GM12872 (cell line): ENCODE results near the gene ZFHX3.

ENCODE experiments used
- TF ChIP-seq, protein P1 (sequence below): IDR thresholded peaks from 3 replicates; pipeline ENCODE4 v1.5.1; 2011; ENCODE audit warnings: low read depth, mild to moderate bottlenecking, low read length, moderate library complexity; ENCODE audit not compliant: insufficient read depth

The ZFHX3 gene

DNA sequence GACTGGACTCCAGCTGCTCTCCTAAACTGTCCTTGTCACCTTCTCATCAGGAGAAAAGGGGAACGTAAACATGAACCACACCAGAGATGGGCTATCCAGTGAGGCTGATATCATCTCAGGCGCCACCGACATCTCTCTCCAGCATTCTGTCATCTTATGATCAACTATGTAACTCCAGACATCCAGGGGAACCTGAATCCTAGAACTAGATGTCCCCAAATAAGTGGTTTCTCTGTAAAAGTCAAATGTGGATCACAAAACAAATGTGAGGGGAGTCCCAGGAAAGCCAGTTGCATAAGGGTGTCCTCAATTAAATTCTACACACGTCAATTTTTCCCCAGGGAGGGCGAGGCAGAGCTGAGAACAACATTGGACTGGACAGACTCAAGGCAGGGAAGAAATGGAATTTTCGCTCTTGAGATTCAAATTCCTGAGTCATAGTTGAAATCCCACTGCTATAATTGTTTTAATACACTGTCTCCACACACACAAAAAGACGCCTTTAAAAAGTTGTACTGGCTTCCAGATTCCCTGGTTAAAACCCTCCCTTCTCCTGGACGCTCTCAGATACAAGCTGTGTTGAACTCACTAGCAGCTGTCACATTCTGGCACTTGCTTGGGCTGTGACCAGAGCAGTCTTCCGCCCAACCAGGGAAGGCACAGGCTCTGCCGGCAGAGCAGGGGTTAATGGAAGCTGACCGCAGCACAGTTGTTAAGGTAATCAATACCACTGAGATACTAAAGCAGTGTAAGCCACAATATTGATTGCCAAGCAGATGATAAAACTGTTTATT, 62.6 kb downstream of the ZFHX3 start:
- TF ChIP-seq, protein P1, sequence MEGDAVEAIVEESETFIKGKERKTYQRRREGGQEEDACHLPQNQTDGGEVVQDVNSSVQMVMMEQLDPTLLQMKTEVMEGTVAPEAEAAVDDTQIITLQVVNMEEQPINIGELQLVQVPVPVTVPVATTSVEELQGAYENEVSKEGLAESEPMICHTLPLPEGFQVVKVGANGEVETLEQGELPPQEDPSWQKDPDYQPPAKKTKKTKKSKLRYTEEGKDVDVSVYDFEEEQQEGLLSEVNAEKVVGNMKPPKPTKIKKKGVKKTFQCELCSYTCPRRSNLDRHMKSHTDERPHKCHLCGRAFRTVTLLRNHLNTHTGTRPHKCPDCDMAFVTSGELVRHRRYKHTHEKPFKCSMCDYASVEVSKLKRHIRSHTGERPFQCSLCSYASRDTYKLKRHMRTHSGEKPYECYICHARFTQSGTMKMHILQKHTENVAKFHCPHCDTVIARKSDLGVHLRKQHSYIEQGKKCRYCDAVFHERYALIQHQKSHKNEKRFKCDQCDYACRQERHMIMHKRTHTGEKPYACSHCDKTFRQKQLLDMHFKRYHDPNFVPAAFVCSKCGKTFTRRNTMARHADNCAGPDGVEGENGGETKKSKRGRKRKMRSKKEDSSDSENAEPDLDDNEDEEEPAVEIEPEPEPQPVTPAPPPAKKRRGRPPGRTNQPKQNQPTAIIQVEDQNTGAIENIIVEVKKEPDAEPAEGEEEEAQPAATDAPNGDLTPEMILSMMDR = no peak

DNA sequence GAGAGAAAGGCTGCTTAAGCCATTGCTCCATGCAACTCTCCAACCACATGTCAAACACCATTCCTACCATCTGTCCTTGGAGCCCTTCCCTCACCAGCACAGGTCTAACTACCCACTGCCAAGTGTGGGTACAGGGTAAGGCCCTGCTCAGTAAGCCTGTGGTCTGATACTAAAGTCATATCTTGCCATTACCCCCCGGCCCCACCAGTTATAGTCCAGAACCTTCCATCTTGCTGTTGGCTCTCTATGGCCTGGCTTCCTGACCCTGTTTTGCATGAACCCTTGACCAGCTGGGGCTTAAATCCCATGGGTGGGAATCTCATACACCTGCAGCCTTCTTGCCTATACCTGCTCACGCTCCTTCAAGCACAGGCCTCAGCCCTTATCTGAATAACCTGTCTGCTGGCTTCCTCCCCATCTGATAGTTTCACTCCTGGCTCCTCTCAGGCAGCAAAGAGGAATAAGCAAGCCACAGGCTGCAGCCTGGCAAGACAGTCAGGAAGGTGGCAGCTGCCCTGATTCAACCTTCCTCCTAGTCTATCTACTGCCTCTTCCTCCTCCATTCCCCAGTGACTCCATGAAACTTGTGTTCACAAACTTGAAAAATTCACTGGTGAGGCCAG, 64.1 kb downstream of the ZFHX3 start:
- TF ChIP-seq, protein P1 = no peak

DNA sequence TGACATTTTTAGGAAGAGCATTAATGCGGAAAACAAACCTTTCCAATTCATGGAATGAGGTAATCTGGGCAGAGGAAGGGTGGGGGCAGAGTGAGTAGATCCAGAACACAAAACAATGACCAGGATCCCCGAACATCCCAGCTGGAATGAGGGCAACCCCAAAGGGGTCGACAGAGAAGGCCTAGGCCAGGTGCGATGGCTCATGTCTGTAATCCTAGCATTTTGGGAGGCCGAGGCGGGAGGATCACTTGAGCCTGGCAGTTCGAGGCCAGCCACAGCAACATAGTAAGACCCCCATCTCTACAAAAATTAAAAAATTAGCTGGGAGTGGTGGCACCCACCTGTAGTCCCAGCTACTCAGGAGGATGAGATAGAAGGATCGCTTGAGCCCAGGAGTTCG, 64.7 kb downstream of the ZFHX3 start:
- TF ChIP-seq, protein P1 = no peak

DNA sequence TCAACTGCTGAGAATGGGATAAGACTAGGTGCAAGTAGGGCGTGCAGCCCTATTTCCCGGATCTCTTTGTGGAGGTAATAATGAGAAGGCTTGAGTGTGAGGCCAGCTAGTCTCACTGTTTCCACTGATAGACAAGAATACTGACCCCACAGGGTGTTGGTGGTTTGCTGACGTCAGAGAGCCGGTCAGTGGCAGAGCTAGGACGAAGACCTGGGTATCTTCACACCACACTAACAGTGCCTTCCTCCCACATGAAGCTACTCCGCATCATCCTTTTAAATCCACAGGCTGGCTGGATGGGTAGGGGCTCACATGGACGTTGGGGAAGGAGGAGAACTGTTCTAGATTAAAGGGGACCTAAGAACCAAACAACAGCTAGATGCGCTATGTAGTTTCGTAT, 68.0 kb downstream of the ZFHX3 start:
- TF ChIP-seq, protein P1 = no peak

DNA sequence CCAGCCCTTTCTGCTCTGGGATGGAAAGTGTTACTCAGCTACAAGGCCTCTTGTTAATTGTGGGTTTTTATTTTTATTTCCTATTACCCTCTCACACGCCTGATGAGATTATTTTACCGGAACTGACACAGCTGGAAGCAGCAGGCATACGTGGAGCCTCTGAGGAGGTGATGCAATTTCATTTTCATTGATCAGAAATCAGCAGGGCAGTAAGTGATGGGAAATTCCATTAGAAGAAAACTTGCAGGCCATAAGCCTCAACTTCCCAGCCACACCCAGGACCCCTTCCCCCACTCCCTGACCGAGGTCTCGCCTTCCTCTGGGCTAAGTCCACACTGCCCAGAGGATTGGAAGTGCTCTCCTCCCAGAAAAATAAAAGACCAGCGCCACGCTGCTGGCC, 69.7 kb downstream of the ZFHX3 start:
- TF ChIP-seq, protein P1 = no peak

DNA sequence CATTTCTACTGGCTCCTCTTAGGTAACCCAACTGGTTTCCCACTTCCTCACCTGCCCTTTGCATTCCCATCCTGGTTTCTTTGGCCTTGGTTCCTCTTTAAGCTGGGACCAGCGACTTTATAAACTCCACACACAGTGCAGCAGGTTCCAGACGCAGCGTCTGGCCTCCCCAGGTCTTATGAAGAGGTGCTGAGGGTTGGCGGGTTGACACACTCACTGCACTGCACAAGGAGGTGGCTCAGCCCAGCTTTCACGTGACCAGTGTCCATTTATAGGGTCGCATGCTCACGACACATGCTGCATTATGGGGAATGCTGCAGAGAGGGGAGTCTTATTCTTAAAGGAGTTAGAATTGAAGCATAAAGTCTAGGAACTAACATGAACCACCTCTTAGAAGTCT, 70.8 kb downstream of the ZFHX3 start:
- TF ChIP-seq, protein P1 = no peak

DNA sequence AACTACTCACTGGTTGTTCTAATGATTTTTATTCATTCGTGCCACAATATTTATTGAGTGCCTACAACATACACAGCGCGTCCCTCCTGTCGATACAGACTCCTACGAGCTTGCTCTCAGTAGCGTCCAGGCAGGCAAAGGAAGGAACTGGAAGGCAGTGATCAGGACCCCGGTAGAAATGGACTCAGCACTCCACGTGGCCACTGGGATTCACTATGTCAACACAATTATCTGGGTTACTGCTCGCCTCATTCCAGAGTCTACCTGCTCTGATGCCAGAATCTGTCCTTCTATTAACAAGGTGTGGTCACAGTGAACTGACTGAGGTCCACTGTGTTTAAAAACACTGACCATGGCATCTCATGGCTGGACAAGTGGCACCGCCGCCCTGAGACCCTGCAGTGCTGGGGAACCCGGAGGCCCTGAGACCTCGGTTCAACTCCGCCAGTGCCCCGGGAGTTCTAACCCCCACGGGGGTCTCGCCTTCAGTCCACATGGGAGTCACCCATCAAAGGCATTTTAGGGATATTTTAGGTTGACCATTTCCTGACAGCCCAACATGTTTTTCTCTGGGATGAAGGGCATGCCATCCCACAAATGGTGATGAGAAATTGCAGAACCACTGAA, 71.4 kb downstream of the ZFHX3 start:
- TF ChIP-seq, protein P1 = no peak
